GM12801 (cell line): ENCODE measurements around the gene SH3GLB2.

ENCODE experiments used
- CTCF ChIP-seq: IDR thresholded peaks from one replicate; pipeline ENCODE4 v1.5.1; 2011; ENCODE audit warnings: control low read depth; ENCODE audit not compliant: insufficient read length; ENCODE audit errors: extremely low read depth

Gene SH3GLB2

GRCh38 chr9:129063061-129063460 is 34.9 kb upstream of the SH3GLB2 start:
- no peak for TF ChIP-seq CTCF

DNA sequence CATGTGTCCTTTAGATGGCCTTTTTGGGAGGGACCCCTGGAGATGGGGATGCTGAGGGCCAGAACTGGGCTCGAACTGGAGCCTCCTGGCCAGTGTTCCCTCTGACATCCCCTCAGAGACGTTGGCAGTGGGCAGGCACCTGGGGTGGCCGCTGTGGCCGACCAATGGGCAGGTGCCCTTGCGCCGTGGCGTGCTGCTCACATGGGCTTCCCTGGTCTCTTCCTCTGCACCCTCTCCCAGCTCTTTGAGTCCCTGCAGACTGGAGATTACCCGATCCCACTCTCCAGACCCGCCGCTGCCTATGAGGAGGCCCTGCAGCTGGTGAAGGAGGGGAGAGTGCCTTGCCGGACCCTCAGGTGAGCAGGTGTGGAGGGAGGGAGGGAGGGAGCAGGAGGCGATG is 32.9 kb upstream of the SH3GLB2 start:
- no peak for TF ChIP-seq CTCF

DNA sequence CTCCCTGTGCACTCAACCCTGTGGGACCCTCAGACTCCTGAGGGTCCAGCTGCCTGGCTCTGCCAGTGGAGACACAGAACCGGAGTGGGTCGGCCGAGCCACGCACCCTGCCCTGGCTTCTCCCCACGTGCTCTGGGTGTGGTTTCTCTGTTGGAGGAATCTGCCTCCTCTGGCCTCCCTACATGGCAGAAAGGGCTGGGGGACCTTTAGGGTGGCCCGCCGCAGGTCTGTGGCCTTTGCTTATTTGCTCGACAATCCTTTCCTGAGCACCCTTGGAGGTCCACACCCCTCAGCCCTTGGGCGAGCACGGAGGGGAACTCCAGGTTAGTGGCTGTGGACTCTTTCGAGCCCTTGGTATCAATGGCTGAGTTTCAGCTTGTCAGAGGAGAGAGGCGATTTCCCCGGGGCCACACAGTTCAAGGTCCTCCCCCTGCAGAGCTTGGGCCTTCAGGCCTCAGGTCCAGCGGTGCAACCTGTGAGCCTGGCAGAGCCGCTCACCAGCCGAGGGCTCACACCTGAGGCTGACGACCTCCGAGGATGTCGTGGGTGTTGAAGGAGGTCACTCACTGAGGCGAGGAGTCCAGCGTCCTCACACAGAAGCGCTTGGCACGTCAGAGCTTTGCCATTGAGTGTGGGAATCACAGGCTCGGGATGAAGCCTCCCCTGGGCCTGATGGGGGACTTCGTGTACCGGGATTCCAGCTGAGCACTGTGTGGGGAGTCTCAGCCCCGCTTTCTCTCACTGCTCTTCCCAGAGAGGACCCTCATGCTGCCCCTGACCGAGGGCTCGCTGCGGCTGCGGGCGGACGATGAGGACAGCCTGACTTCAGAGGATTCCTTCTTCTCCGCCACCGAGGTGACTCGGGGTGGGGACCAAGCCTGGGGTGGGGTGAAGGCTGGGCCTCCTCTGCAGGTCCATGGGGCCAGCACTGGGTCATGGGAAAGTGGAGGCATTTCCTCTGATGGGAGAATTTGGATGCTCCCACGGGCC is 32.0 kb upstream of the SH3GLB2 start:
- TF ChIP-seq CTCF, result no peak

DNA sequence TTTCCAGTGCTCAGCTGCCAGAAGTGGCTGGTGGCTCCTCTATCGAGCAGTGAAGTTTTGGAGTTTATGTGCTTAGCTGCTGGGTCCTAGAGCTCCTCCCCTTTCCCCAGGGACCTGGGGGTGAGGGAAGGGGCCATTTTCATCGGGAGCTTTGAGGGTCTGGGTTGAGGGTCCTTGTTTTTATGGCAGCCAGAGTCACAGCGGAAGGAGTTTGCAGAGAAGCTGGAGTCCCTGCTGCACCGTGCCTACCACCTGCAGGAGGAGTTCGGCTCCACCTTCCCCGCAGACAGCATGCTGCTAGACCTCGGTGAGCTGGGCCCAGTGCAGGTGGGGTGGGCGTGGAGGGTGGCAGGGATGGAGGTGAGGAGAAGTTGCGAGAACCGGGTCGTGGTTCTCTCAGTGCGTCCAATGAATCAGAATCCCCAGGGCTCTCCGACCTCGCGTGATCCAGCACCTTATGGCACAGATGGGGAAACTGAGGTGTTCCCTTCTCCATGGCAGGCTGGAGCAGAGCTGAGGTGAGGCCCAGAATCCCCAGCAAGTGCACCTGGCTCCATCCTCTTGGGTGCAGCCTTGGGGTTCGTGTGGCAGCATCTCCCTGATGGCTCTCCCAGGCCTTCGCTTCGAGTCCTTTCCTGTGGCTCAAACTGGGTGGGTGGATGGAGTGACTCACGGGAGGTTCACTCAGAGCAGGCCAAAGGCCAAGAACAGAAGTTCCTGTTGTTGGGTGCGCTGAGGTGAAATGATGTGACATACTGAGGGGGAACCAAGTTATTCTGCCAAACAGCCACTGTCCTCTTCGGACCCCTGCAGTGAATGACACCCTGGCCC is 31.0 kb upstream of the SH3GLB2 start:
- TF ChIP-seq CTCF, result no peak

- no peak for TF ChIP-seq CTCF
Measured at GRCh38 chr9:129054163-129054851, 26.2 kb upstream of the SH3GLB2 start.

GRCh38 chr9:129053020-129053419 is 24.9 kb upstream of the SH3GLB2 start:
- no peak for TF ChIP-seq CTCF

GRCh38 chr9:129052592-129052991 is 24.5 kb upstream of the SH3GLB2 start:
- TF ChIP-seq CTCF, result no peak
